ENCODE results near the gene HTR2B. TPM values are rescaled to one million over a fixed set of nuclear protein-coding genes. Genes with fewer than 3 reads are reported as not detected.

Gene HTR2B
- total RNA-seq (2014; rRNA removed; shearing (Covaris generic)) (not detected in 2 replicates), total RNA-seq (2022) (not detected in 2 replicates), Bru-seq, nascent RNA (not detected), BruChase-seq, experiment 1, labeled RNA remaining after a 6-hour chase (not detected), BruChase-seq, experiment 2, labeled RNA remaining after a 2-hour chase (not detected)
- long read RNA-seq, result 0 reads

GRCh38 chr2:231124838-231125568 is at the start of gene HTR2B:
Gene HTR2B (minus strand): TSS chr2:231125042. CDS start chr2:231123764, 1,278 bp downstream.
- no peaks in the 10 kb centered on the region for H3K9me3 ChIP-seq (ENCODE audit: low read length)
- no peaks in the 10 kb centered on the region for H3K4me1 ChIP-seq (ENCODE audit: insufficient read depth, low read length, poor library complexity, severe bottlenecking)
- no peak within 1 kb of the TSS for H3K27ac ChIP-seq (ENCODE audit: low read depth, low read length, poor library complexity, severe bottlenecking)
- no peak for DNase-seq (ENCODE audit: low spot score)
- H3K4me2 ChIP-seq (ENCODE audit: low read length), result no peak within 1 kb of the TSS
- H2AFZ ChIP-seq (ENCODE audit: low read length), result no peak within 1 kb of the TSS
- POLR2A ChIA-PET, result interaction anchor here (0.6 to 2.6 kb wide), 3 partner anchors 48 to 211 kb away, joined by 3 to 6 read pairs (median 3); no protein-coding TSS in a partner anchor
- no peak within 1 kb of the TSS for H3K4me3 ChIP-seq (ENCODE audit: low read depth, low read length, poor library complexity, severe bottlenecking)
- no peak for TF ChIP-seq EZH2phosphoT487 (IDR thresholded peaks at IDR 0.05; ENCODE audit: borderline replicate concordance, low read depth, low read length)
- no peak for TF ChIP-seq CTCF (conservative IDR thresholded peaks at IDR 0.05; ENCODE audit: low read length)
- CTCF ChIA-PET (ENCODE audit: unreplicated experiment), result no interaction called here
- H3K36me3 ChIP-seq (ENCODE audit: insufficient read depth, low read length), result no peaks in the 10 kb centered on the region
- no peaks in the 10 kb centered on the region for H3K9me2 ChIP-seq (ENCODE audit: insufficient read depth, low read length)
- H3K79me2 ChIP-seq (ENCODE audit: insufficient read depth, low read depth, low read length), result no peaks in the 10 kb centered on the region
- H4K20me1 ChIP-seq (ENCODE audit: insufficient read depth, low read length), result 0 out of 2 replicates have a peak, but pooled peaks cover 6% of the 10 kb centered on the region
- no TSS peak for BruUV-seq (replicated peaks)
- intact Hi-C loops (cut with micrococcal nuclease; ENCODE audit: unreplicated experiment), result no loop called here

- Histone ChIP-seq H3K4me1 (ENCODE audit: insufficient read depth, low read length, poor library complexity, severe bottlenecking) (peaks cover 7% of the 10 kb centered on the region), H3K79me2 (ENCODE audit: insufficient read depth, low read depth, low read length) (no peaks in the 10 kb centered on the region), H2AFZ (ENCODE audit: low read length) (no peak overlapping the region), H3K27ac (ENCODE audit: low read depth, low read length, poor library complexity, severe bottlenecking) (no peak overlapping the region), H3K9me2 (ENCODE audit: insufficient read depth, low read length) (no peaks in the 10 kb centered on the region), H4K20me1 (ENCODE audit: insufficient read depth, low read length) (no peaks in the 10 kb centered on the region), H3K4me3 (ENCODE audit: low read depth, low read length, poor library complexity, severe bottlenecking) (no peak overlapping the region), H3K9me3 (ENCODE audit: low read length) (no peaks in the 10 kb centered on the region), H3K36me3 (ENCODE audit: insufficient read depth, low read length) (peaks cover 59% of the 10 kb centered on the region), H3K4me2 (ENCODE audit: low read length) (no peak overlapping the region)
- intact Hi-C loops (cut with micrococcal nuclease; ENCODE audit: unreplicated experiment), result no loop called here
- ChIA-PET CTCF (ENCODE audit: unreplicated experiment) (no interaction called here), POLR2A (no interaction called here)
- no peak for TF ChIP-seq EZH2phosphoT487 (IDR thresholded peaks at IDR 0.05; ENCODE audit: borderline replicate concordance, low read depth, low read length)
- DNase-seq (ENCODE audit: low spot score), result no peak
- BruUV-seq (replicated peaks), result no TSS peak
These were observed 49.4 kb upstream of the HTR2B start for GRCh38 chr2:231174211-231174651.

GRCh38 chr2:231172025-231172424 is 47.2 kb upstream of the HTR2B start:
- DNase-seq (ENCODE audit: low spot score), result no peak
- H3K9me3 ChIP-seq (ENCODE audit: low read length), result no peaks in the 10 kb centered on the region
- no peak overlapping the region for H2AFZ ChIP-seq (ENCODE audit: low read length)
- no peak overlapping the region for H3K4me2 ChIP-seq (ENCODE audit: low read length)
- no peaks in the 10 kb centered on the region for H4K20me1 ChIP-seq (ENCODE audit: insufficient read depth, low read length)
- no peak overlapping the region for H3K4me3 ChIP-seq (ENCODE audit: low read depth, low read length, poor library complexity, severe bottlenecking)
- no peaks in the 10 kb centered on the region for H3K79me2 ChIP-seq (ENCODE audit: insufficient read depth, low read depth, low read length)
- TF ChIP-seq CTCF (conservative IDR thresholded peaks at IDR 0.05; ENCODE audit: low read length), result no peak
- no peak for TF ChIP-seq EZH2phosphoT487 (IDR thresholded peaks at IDR 0.05; ENCODE audit: borderline replicate concordance, low read depth, low read length)
- ChIA-PET CTCF (ENCODE audit: unreplicated experiment) (no interaction called here), POLR2A (interaction anchor here (0.5 to 0.9 kb wide), 2 partner anchors 9 to 21 kb away, joined by 3 to 5 read pairs; no protein-coding TSS in a partner anchor)
- intact Hi-C loops (cut with micrococcal nuclease; ENCODE audit: unreplicated experiment), result no loop called here
- H3K4me1 ChIP-seq (ENCODE audit: insufficient read depth, low read length, poor library complexity, severe bottlenecking), result peaks cover 5% of the 10 kb centered on the region
- BruUV-seq (replicated peaks), result no TSS peak
- no peaks in the 10 kb centered on the region for H3K9me2 ChIP-seq (ENCODE audit: insufficient read depth, low read length)
- no peak overlapping the region for H3K27ac ChIP-seq (ENCODE audit: low read depth, low read length, poor library complexity, severe bottlenecking)
- peaks cover 78% of the 10 kb centered on the region for H3K36me3 ChIP-seq (ENCODE audit: insufficient read depth, low read length)
